ENCODE results near the gene HSPG2.

The HSPG2 gene

GRCh38 chr1:21836729-21837128 lies 100.4 kb downstream of the HSPG2 start:
- no peak overlapping the region for H3K9ac ChIP-seq (ENCODE audit: low read length)
- H3K27ac ChIP-seq (ENCODE audit: low read length) = no peak overlapping the region
- peaks cover 52% of the 10 kb centered on the region for H3K36me3 ChIP-seq (ENCODE audit: control insufficient read depth, low read depth, low read length)
- no peak overlapping the region for H3K4me3 ChIP-seq (ENCODE audit: low read length)
- no peaks in the 10 kb centered on the region for H3K27me3 ChIP-seq (ENCODE audit: control insufficient read depth, insufficient read depth, low read length)
- H3K9me3 ChIP-seq (ENCODE audit: control insufficient read depth, low read depth, low read length) = no peaks in the 10 kb centered on the region
- H3K4me1 ChIP-seq (ENCODE audit: control insufficient read depth, low read depth, low read length) = no peaks in the 10 kb centered on the region

GRCh38 chr1:21836010-21836409 lies 101.1 kb downstream of the HSPG2 start:
- H3K4me3 ChIP-seq (ENCODE audit: low read length) = no peak overlapping the region
- peaks cover 54% of the 10 kb centered on the region for H3K36me3 ChIP-seq (ENCODE audit: control insufficient read depth, low read depth, low read length)
- no peaks in the 10 kb centered on the region for H3K4me1 ChIP-seq (ENCODE audit: control insufficient read depth, low read depth, low read length)

GRCh38 chr1:21834666-21835065 lies 102.4 kb downstream of the HSPG2 start:
- H3K27ac ChIP-seq (ENCODE audit: low read length) = no peak overlapping the region
- H3K27me3 ChIP-seq (ENCODE audit: control insufficient read depth, insufficient read depth, low read length) = no peaks in the 10 kb centered on the region
- peaks cover 54% of the 10 kb centered on the region for H3K36me3 ChIP-seq (ENCODE audit: control insufficient read depth, low read depth, low read length)
- H3K4me3 ChIP-seq (ENCODE audit: low read length) = no peak overlapping the region
- H3K9me3 ChIP-seq (ENCODE audit: control insufficient read depth, low read depth, low read length) = no peaks in the 10 kb centered on the region
- no peaks in the 10 kb centered on the region for H3K4me1 ChIP-seq (ENCODE audit: control insufficient read depth, low read depth, low read length)
- H3K9ac ChIP-seq (ENCODE audit: low read length) = no peak overlapping the region

More at GRCh38 chr1:21836010-21836409, 101.1 kb downstream of the HSPG2 start:
- no peak overlapping the region for H3K9ac ChIP-seq (ENCODE audit: low read length)
- H3K27me3 ChIP-seq (ENCODE audit: control insufficient read depth, insufficient read depth, low read length) = no peaks in the 10 kb centered on the region
- H3K9me3 ChIP-seq (ENCODE audit: control insufficient read depth, low read depth, low read length) = no peaks in the 10 kb centered on the region
- H3K27ac ChIP-seq (ENCODE audit: low read length) = no peak overlapping the region

GRCh38 chr1:21834094-21834493 lies 103.0 kb downstream of the HSPG2 start:
- Histone ChIP-seq H3K9me3 (ENCODE audit: control insufficient read depth, low read depth, low read length) (no peaks in the 10 kb centered on the region), H3K4me3 (ENCODE audit: low read length) (no peak overlapping the region), H3K9ac (ENCODE audit: low read length) (no peak overlapping the region), H3K27me3 (ENCODE audit: control insufficient read depth, insufficient read depth, low read length) (no peaks in the 10 kb centered on the region), H3K4me1 (ENCODE audit: control insufficient read depth, low read depth, low read length) (no peaks in the 10 kb centered on the region), H3K36me3 (ENCODE audit: control insufficient read depth, low read depth, low read length) (peaks cover 54% of the 10 kb centered on the region), H3K27ac (ENCODE audit: low read length) (no peak overlapping the region)

GRCh38 chr1:21833392-21833976 lies 103.6 kb downstream of the HSPG2 start:
- Histone ChIP-seq H3K36me3 (ENCODE audit: control insufficient read depth, low read depth, low read length) (peaks cover 55% of the 10 kb centered on the region), H3K27me3 (ENCODE audit: control insufficient read depth, insufficient read depth, low read length) (no peaks in the 10 kb centered on the region), H3K9ac (ENCODE audit: low read length) (no peak overlapping the region), H3K4me3 (ENCODE audit: low read length) (no peak overlapping the region), H3K27ac (ENCODE audit: low read length) (no peak overlapping the region), H3K9me3 (ENCODE audit: control insufficient read depth, low read depth, low read length) (no peaks in the 10 kb centered on the region), H3K4me1 (ENCODE audit: control insufficient read depth, low read depth, low read length) (no peaks in the 10 kb centered on the region)

- no peaks in the 10 kb centered on the region for H3K9me3 ChIP-seq (ENCODE audit: control insufficient read depth, low read depth, low read length)
- no peak overlapping the region for H3K9ac ChIP-seq (ENCODE audit: low read length)
- no peaks in the 10 kb centered on the region for H3K27me3 ChIP-seq (ENCODE audit: control insufficient read depth, insufficient read depth, low read length)
- peaks cover 58% of the 10 kb centered on the region for H3K36me3 ChIP-seq (ENCODE audit: control insufficient read depth, low read depth, low read length)
- H3K27ac ChIP-seq (ENCODE audit: low read length) = no peak overlapping the region
- H3K4me1 ChIP-seq (ENCODE audit: control insufficient read depth, low read depth, low read length) = no peaks in the 10 kb centered on the region
- H3K4me3 ChIP-seq (ENCODE audit: low read length) = no peak overlapping the region
Observed at GRCh38 chr1:21831454-21831970, 105.6 kb downstream of the HSPG2 start.

GRCh38 chr1:21830792-21831453 lies 106.2 kb downstream of the HSPG2 start:
- Histone ChIP-seq H3K36me3 (ENCODE audit: control insufficient read depth, low read depth, low read length) (peaks cover 56% of the 10 kb centered on the region), H3K4me1 (ENCODE audit: control insufficient read depth, low read depth, low read length) (no peaks in the 10 kb centered on the region), H3K4me3 (ENCODE audit: low read length) (no peak overlapping the region), H3K9ac (ENCODE audit: low read length) (no peak overlapping the region), H3K27ac (ENCODE audit: low read length) (no peak overlapping the region), H3K9me3 (ENCODE audit: control insufficient read depth, low read depth, low read length) (no peaks in the 10 kb centered on the region), H3K27me3 (ENCODE audit: control insufficient read depth, insufficient read depth, low read length) (no peaks in the 10 kb centered on the region)

GRCh38 chr1:21829294-21829693 lies 107.8 kb downstream of the HSPG2 start:
- no peaks in the 10 kb centered on the region for H3K9me3 ChIP-seq (ENCODE audit: control insufficient read depth, low read depth, low read length)
- H3K27me3 ChIP-seq (ENCODE audit: control insufficient read depth, insufficient read depth, low read length) = no peaks in the 10 kb centered on the region
- no peak overlapping the region for H3K27ac ChIP-seq (ENCODE audit: low read length)
- H3K4me3 ChIP-seq (ENCODE audit: low read length) = no peak overlapping the region
- H3K9ac ChIP-seq (ENCODE audit: low read length) = no peak overlapping the region
- no peaks in the 10 kb centered on the region for H3K4me1 ChIP-seq (ENCODE audit: control insufficient read depth, low read depth, low read length)
- peaks cover 45% of the 10 kb centered on the region for H3K36me3 ChIP-seq (ENCODE audit: control insufficient read depth, low read depth, low read length)

- H3K4me3 ChIP-seq (ENCODE audit: low read length) = no peak overlapping the region
- H3K4me1 ChIP-seq (ENCODE audit: control insufficient read depth, low read depth, low read length) = no peaks in the 10 kb centered on the region
- H3K9me3 ChIP-seq (ENCODE audit: control insufficient read depth, low read depth, low read length) = no peaks in the 10 kb centered on the region
- peaks cover 38% of the 10 kb centered on the region for H3K36me3 ChIP-seq (ENCODE audit: control insufficient read depth, low read depth, low read length)
- H3K27me3 ChIP-seq (ENCODE audit: control insufficient read depth, insufficient read depth, low read length) = no peaks in the 10 kb centered on the region
- H3K27ac ChIP-seq (ENCODE audit: low read length) = no peak overlapping the region
- no peak overlapping the region for H3K9ac ChIP-seq (ENCODE audit: low read length)
Observed at GRCh38 chr1:21828506-21829210, 108.5 kb downstream of the HSPG2 start.

GRCh38 chr1:21828075-21828474 lies 109.0 kb downstream of the HSPG2 start:
- no peaks in the 10 kb centered on the region for H3K27me3 ChIP-seq (ENCODE audit: control insufficient read depth, insufficient read depth, low read length)
- no peak overlapping the region for H3K9ac ChIP-seq (ENCODE audit: low read length)
- H3K9me3 ChIP-seq (ENCODE audit: control insufficient read depth, low read depth, low read length) = no peaks in the 10 kb centered on the region
- no peaks in the 10 kb centered on the region for H3K4me1 ChIP-seq (ENCODE audit: control insufficient read depth, low read depth, low read length)
- H3K36me3 ChIP-seq (ENCODE audit: control insufficient read depth, low read depth, low read length) = peaks cover 32% of the 10 kb centered on the region
- H3K27ac ChIP-seq (ENCODE audit: low read length) = no peak overlapping the region
- no peak overlapping the region for H3K4me3 ChIP-seq (ENCODE audit: low read length)

- Histone ChIP-seq H3K27ac (ENCODE audit: low read length) (no peak overlapping the region), H3K4me3 (ENCODE audit: low read length) (no peak overlapping the region), H3K27me3 (ENCODE audit: control insufficient read depth, insufficient read depth, low read length) (no peaks in the 10 kb centered on the region), H3K36me3 (ENCODE audit: control insufficient read depth, low read depth, low read length) (peaks cover 28% of the 10 kb centered on the region), H3K9ac (ENCODE audit: low read length) (no peak overlapping the region), H3K4me1 (ENCODE audit: control insufficient read depth, low read depth, low read length) (no peaks in the 10 kb centered on the region), H3K9me3 (ENCODE audit: control insufficient read depth, low read depth, low read length) (no peaks in the 10 kb centered on the region)
Observed at GRCh38 chr1:21827141-21827679, 109.9 kb downstream of the HSPG2 start.
